ENCODE data around the gene DNAH14. TPM values are rescaled to one million over a fixed set of nuclear protein-coding genes. Genes with fewer than 3 reads are reported as not detected.
"Not testable (repeated sequence)": the region's sequence is repeated elsewhere in the genome, so short reads cannot be mapped to it uniquely, and the experiment has no call there.

The DNAH14 gene
- total RNA-seq, 1 experiment from 2014 or later, result 20.8 TPM

- no peak for DNase-seq (ENCODE audit: low read depth)
Measured at GRCh38 chr1:225146478-225146877, 217.0 kb downstream of the DNAH14 start.

DNA sequence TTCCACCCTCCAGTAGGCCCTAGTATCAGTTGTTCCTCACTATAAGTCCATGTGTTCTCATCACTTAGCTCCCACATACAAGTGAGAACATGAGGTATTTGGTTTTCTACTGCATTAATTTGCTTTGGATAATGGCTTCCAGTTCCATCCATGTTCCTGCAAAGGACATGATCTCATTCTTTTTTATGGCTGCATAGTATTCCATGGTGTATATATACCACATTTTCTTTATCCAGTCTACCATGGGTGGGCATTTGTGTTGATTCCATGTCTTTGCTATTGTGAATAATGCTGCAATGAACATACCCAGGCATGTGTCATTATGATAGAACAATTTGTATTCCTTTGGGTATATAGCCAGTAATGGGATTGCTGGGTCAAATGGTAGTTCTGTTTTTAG is 218.3 kb downstream of the DNAH14 start:
- not testable (repeated sequence) for DNase-seq (ENCODE audit: low read depth)

- no peak for DNase-seq (ENCODE audit: low read depth)
Measured at GRCh38 chr1:225152061-225152460, 222.6 kb downstream of the DNAH14 start.

GRCh38 chr1:225155555-225155954 is 226.1 kb downstream of the DNAH14 start:
- DNase-seq (ENCODE audit: low read depth), result no peak

DNA sequence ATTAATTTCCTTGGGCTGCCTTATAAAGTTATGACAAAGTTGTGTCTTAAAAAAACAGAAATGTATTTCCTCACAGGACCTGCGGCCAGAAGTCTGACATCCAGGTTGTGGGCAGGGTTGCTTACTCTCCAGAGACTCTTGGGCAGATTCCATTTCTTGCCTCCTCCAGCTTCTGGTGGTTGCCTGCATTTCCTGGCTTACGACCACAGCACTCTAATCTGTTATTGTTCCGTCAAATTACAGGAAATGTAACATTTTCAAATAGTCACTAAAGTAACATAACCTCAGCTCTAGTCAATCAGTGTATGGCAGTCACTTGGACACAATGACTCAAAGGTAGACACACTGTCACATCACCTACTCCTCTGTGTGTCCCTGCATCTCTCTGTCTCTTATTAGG is 226.8 kb downstream of the DNAH14 start:
- DNase-seq (ENCODE audit: low read depth), result peak; percentile 77

DNA sequence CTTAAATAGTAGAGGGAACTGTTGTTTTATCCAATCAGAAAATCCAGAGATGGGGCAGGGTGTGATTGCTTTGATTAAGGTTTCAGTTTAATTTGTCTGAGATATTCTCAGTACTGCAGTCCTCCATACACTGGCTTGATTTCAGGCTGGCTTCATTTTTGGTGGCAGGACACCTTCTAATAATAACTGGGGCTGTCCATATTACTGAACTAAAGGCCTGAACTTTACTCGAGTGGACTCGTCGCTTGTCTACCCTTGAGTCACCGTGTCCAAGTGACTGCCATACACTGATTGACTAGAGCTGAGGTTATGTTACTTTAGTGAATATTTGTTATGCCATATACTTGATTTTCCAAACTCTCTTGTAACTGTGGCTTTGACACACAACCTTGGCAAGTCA is 228.8 kb downstream of the DNAH14 start:
- no peak for DNase-seq (ENCODE audit: low read depth)

GRCh38 chr1:225159793-225160192 is 230.3 kb downstream of the DNAH14 start:
- DNase-seq (ENCODE audit: low read depth), result no peak

GRCh38 chr1:225177409-225177808 is 247.9 kb downstream of the DNAH14 start:
- DNase-seq (ENCODE audit: low read depth), result not testable (repeated sequence)

- DNase-seq (ENCODE audit: low read depth), result no peak
Measured at GRCh38 chr1:225179686-225180085, 250.2 kb downstream of the DNAH14 start.

DNA sequence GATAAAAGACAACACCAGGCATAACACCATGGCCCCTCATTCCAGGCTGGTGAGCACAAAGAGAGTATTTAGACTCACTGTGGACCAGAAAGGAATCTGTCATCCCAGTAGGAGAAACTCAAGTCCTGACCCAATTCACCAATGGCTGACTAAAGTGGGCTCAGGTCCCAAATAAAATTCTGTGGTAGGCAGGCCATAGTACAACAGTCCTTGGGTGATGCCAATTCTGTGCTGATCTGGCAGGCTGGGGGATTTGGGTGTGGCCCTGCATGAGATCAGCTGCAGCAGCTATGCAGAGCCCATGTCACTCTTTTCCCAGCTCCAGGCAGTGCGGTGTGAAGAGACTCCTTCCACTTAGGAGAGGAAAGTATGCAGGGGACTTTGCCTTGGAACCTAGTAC is 253.2 kb downstream of the DNAH14 start:
- DNase-seq (ENCODE audit: low read depth), result no peak

DNA sequence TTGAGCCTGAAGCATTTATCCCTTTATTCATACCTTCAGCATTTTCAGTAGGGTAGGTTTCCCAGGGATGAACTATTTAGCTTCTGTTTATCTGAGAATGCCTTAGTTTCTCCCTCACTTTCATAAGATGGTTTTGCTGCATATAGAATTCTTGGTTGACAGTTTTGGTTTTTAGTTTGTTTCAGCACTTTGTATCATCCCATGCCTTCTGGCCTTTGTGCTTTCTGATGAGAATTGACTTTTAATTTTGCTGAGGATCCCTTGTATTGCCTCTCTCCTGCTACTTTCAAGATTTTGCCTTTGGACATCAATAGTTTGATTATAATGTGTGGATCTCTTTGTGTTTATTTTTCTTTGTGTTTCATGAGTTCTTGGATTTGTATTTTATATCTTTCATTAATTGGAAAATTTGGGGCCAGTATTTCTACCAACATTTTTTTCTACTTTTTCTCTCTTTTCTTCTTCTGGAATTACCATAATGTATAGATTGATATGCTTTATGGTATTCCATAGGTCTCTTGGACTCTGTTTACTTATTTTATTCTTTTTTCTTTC is 261.8 kb downstream of the DNAH14 start:
- DNase-seq (ENCODE audit: low read depth), result no peak

GRCh38 chr1:225201447-225201846 is 272.0 kb downstream of the DNAH14 start:
- DNase-seq (ENCODE audit: low read depth), result peak; percentile 1

GRCh38 chr1:225207791-225208190 is 278.3 kb downstream of the DNAH14 start:
- no peak for DNase-seq (ENCODE audit: low read depth)

DNA sequence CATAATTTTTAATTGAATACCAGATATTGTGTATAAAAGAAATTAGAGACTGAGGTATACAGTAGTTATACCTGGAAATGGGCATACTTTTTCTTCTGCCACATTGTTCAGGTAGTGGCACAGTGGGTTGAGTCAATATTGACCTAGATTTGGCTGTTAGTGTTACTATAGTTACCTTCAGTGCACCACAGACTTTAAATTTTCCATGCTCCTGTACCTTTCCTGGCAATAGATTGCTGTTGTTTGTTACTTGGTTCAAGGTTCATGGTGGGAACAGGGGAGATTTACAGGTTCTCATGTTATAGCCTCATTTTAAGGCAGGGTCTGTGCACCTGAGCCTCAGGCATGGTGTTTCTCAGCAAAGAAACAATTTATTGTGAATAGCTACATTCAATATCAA is 279.7 kb downstream of the DNAH14 start:
- no peak for DNase-seq (ENCODE audit: low read depth)

- not testable (repeated sequence) for DNase-seq (ENCODE audit: low read depth)
Measured at GRCh38 chr1:225210180-225210579, 280.7 kb downstream of the DNAH14 start.

DNA sequence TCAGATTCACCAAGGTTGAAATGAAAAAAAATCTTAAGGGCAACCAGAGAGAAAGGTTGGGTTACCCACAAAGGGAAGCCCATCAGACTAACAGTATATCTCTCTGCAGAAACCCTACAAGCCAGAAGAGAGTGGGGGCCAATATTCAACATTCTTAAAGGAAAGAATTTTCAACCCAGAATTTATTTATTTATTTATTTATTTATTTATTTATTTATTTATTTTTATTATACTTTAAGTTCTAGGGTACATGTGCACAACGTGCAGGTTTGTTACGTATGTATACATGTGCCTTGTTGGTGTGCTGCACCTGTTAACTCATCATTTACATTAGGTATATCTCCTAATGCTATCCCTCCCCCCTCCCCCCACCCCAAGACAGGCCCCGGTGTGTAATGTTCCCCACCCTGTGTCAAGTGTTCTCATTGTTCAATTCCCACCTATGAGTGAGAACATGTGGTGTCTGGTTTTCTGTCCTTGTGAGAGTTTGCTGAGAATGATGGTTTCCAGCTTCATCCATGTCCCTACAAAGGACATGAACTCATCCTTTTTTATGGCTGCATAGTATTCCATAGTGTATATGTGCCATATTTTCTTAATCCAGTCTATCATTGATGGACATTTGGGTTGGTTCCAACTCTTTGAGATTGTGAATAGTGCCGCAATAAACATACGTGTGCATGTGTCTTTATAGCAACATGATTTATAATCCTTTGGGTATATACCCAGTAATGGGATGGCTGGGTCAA is 282.4 kb downstream of the DNAH14 start:
- DNase-seq (ENCODE audit: low read depth), result not testable (repeated sequence)

GRCh38 chr1:225224287-225224686 is 294.8 kb downstream of the DNAH14 start:
- DNase-seq (ENCODE audit: low read depth), result no peak

DNA sequence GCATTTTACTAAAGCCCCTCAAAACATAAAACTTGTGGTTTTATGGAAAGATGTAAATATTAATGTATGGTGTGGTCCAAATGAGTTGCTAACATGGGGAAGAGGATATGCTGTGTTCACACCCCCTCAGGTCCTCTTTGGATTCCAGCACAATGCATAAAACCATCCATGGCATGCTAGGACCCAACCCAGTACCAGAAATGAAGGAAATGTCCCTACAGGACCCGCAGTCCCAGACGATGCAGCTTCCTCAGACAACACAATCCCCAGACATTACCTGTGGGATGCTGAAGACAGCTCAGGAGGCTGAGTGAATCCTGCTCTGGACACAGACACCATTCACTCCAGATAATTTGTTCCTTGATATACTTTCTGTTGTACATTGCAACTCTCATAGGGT is 296.2 kb downstream of the DNAH14 start:
- no peak for DNase-seq (ENCODE audit: low read depth)

GRCh38 chr1:225228871-225229303 is 299.4 kb downstream of the DNAH14 start:
- no peak for DNase-seq (ENCODE audit: low read depth)

GRCh38 chr1:225229429-225229828 is 300.0 kb downstream of the DNAH14 start:
- not testable (repeated sequence) for DNase-seq (ENCODE audit: low read depth)

- DNase-seq (ENCODE audit: low read depth), result no peak
Measured at GRCh38 chr1:225230483-225230882, 301.0 kb downstream of the DNAH14 start.

- DNase-seq (ENCODE audit: low read depth), result not testable (repeated sequence)
Measured at GRCh38 chr1:225232930-225233329, 303.5 kb downstream of the DNAH14 start.

- no peak for DNase-seq (ENCODE audit: low read depth)
Measured at GRCh38 chr1:225242611-225243010, 313.1 kb downstream of the DNAH14 start.
